ENCODE data around the gene GLP2R. TPM values are rescaled to one million over a fixed set of nuclear protein-coding genes. Genes with fewer than 3 reads are reported as not detected.

Gene GLP2R, protein sequence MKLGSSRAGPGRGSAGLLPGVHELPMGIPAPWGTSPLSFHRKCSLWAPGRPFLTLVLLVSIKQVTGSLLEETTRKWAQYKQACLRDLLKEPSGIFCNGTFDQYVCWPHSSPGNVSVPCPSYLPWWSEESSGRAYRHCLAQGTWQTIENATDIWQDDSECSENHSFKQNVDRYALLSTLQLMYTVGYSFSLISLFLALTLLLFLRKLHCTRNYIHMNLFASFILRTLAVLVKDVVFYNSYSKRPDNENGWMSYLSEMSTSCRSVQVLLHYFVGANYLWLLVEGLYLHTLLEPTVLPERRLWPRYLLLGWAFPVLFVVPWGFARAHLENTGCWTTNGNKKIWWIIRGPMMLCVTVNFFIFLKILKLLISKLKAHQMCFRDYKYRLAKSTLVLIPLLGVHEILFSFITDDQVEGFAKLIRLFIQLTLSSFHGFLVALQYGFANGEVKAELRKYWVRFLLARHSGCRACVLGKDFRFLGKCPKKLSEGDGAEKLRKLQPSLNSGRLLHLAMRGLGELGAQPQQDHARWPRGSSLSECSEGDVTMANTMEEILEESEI
- not detected in 2 replicates for polyA plus RNA-seq

GRCh38 chr17:9825641-9826150 is at the start of gene GLP2R:
GLP2R (plus strand) TSS chr17:9825924; CDS start chr17:9826064, 140 bp downstream.

GRCh38 chr17:9790889-9791876 is 34.5 kb upstream of the GLP2R start, which contains the start of gene DHRS7C:
DHRS7C (minus strand) TSS chr17:9791592; CDS start chr17:9791284, 308 bp downstream.

GRCh38 chr17:9821921-9822320 is 3.8 kb upstream of the GLP2R start, which contains the start of gene GSG1L2:
GSG1L2 (minus strand) TSS chr17:9822079; CDS start chr17:9822071, 8 bp downstream.

GRCh38 chr17:9905078-9905415 is 79.3 kb downstream of the GLP2R start, which contains the start of gene RCVRN:
RCVRN (minus strand) TSS chr17:9905271; CDS start chr17:9905180, 91 bp downstream.

Other genes with a start within 250 kb of the GLP2R start
- gene CFAP52, start 249.3 kb upstream of the GLP2R start, polyA plus RNA-seq: 0.82 TPM in 1 of 2 replicates, not detected in the other
- 0.75 TPM in 1 of 2 replicates, not detected in the other for gene USP43, start 180.4 kb upstream of the GLP2R start, polyA plus RNA-seq
- not detected in 2 replicates for gene DHRS7C, start 34.3 kb upstream of the GLP2R start, polyA plus RNA-seq
- gene GSG1L2, start 3.8 kb upstream of the GLP2R start, polyA plus RNA-seq: not detected in 2 replicates
- not detected in 2 replicates for gene RCVRN, start 79.3 kb downstream of the GLP2R start, polyA plus RNA-seq